ENCODE data around the gene RAB6B. TPM values are rescaled to one million over a fixed set of nuclear protein-coding genes. Genes with fewer than 3 reads are reported as not detected.

The RAB6B gene
- total and polyA plus RNA-seq, 2 of the 4 experiments (the other 2 are of a cell fraction) = 0.18 to 1.2 TPM

DNA sequence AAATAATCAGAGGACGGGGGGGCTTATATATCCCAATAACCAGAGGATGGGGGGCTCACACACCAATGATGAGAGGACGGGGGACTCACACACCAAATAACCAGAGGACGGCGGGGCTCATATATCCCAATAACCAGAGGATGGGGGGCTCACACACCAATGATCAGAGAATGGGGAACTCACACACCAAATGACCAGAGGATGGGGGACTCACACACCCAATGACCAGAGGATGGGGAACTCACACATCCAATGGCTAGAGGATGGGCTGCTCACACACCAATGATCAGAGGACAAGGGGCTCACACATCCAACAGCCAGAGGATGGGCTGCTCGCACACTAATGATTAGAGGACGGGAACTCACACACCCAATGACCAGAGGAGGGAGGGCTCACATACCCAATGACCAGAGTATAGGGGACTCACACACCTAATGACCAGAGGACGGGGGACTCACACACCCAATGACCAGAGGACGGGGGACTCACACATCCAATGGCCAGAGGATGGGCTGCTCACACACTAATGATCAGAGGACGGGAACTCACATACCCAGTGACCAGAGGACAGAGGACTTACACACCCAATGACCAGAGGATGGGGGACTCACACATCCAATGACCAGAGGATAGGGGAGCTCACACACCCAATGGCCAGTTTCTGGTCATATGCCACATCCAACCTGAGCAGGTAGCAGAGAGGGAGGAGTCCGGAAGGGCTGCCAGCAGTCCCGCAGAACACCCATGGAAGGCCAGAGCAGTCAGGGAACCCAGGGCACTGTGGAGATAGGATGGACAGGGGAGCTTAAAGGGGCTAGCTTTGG, 10.6 kb downstream of the RAB6B start:
- in situ Hi-C loops (cut with MboI; ENCODE audit: low sequenced_read_pairs) = no loop called here
- no peak overlapping the region for H3K4me3 ChIP-seq (ENCODE audit: insufficient read depth, low read depth, low read length)
- H2BK5ac ChIP-seq (ENCODE audit: low read depth, low read length, poor library complexity, severe bottlenecking) = no peak overlapping the region
- H4K8ac ChIP-seq (ENCODE audit: low read depth in 2 of 2, low read length in 2 of 2) = no peak overlapping the region
- WGBS, 2 experiments (ENCODE audit: extremely low coverage in 2 of 2, insufficient read length in 1 of 2) = 60% methylated on average over 1 of the region's 11 CpGs; no CpG with 5 or more reads in 1 of the 2 experiments
- ATAC-seq (ENCODE audit: low read depth) (no peak), DNase-seq (no peak)
- H2BK15ac ChIP-seq (ENCODE audit: low read depth, low read length) = no peak overlapping the region
- ChIA-PET CTCF (no interaction called here), POLR2A (ENCODE audit: unreplicated experiment) (no interaction called here)
- H3K79me1 ChIP-seq (ENCODE audit: low read depth in 1 of 2, low read length in 2 of 2) = no peaks in the 10 kb centered on the region
- H3K4me1 ChIP-seq (ENCODE audit: control insufficient read depth, insufficient read depth, low read length) = no peaks in the 10 kb centered on the region
- H2AK9ac ChIP-seq (replicated peaks; ENCODE audit: low read depth, low read length, poor library complexity) = no peak overlapping the region
- H4K5ac ChIP-seq (ENCODE audit: low read depth, low read length) = no peak overlapping the region
- H4K20me1 ChIP-seq (ENCODE audit: insufficient read depth, low read length) = no peaks in the 10 kb centered on the region
- H2AK5ac ChIP-seq (ENCODE audit: low read depth, low read length) = no peak overlapping the region
- H3K9me3 ChIP-seq (ENCODE audit: control insufficient read depth, insufficient read depth, low read length) = no peaks in the 10 kb centered on the region
- H3K27me3 ChIP-seq (ENCODE audit: control insufficient read depth, insufficient read depth, low read length) = peaks cover 47% of the 10 kb centered on the region
- no peak overlapping the region for H3K27ac ChIP-seq (ENCODE audit: insufficient read depth, low read length)
- H3K36me3 ChIP-seq (ENCODE audit: control insufficient read depth, insufficient read depth, low read length) = no peaks in the 10 kb centered on the region
- H2BK20ac ChIP-seq (ENCODE audit: low read depth, low read length) = no peak overlapping the region
- dilution Hi-C loops (cut with HindIII; ENCODE audit: low sequenced_read_pairs, unreplicated experiment) = no loop called here
- no peak for TF ChIP-seq MXI1 (IDR thresholded peaks at IDR 0.05; ENCODE audit: borderline replicate concordance, low read depth, low read length)
- TF ChIP-seq, protein P1, sequence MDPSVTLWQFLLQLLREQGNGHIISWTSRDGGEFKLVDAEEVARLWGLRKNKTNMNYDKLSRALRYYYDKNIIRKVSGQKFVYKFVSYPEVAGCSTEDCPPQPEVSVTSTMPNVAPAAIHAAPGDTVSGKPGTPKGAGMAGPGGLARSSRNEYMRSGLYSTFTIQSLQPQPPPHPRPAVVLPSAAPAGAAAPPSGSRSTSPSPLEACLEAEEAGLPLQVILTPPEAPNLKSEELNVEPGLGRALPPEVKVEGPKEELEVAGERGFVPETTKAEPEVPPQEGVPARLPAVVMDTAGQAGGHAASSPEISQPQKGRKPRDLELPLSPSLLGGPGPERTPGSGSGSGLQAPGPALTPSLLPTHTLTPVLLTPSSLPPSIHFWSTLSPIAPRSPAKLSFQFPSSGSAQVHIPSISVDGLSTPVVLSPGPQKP (IDR thresholded peaks at IDR 0.05; ENCODE audit: borderline replicate concordance, low read depth, low read length) = no peak
- TF ChIP-seq BHLHE40 (IDR thresholded peaks at IDR 0.05; ENCODE audit: low read depth, low read length) = no peak
- no peak for TF ChIP-seq MAZ (IDR thresholded peaks at IDR 0.05; ENCODE audit: borderline replicate concordance, low read depth, low read length)
- no peak for TF ChIP-seq NFE2L2 (IDR thresholded peaks at IDR 0.05; ENCODE audit: low read depth, low read length)
- TF ChIP-seq FOS (IDR thresholded peaks at IDR 0.05; ENCODE audit: low read depth, low read length) = no peak
- TF ChIP-seq RFX5 (IDR thresholded peaks at IDR 0.05; ENCODE audit: low read depth, low read length) = no peak
- no peak for TF ChIP-seq MAFK (IDR thresholded peaks at IDR 0.05; ENCODE audit: low read depth, low read length)
- no peak for TF ChIP-seq CHD1 (IDR thresholded peaks at IDR 0.05; ENCODE audit: low read depth, low read length)
- TF ChIP-seq, protein P2, sequence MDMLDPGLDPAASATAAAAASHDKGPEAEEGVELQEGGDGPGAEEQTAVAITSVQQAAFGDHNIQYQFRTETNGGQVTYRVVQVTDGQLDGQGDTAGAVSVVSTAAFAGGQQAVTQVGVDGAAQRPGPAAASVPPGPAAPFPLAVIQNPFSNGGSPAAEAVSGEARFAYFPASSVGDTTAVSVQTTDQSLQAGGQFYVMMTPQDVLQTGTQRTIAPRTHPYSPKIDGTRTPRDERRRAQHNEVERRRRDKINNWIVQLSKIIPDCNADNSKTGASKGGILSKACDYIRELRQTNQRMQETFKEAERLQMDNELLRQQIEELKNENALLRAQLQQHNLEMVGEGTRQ (IDR thresholded peaks at IDR 0.05; ENCODE audit: low read depth, low read length) = no peak
- no peak for TF ChIP-seq POLR2A (IDR thresholded peaks at IDR 0.05; ENCODE audit: low read depth, low read length)
- no peak overlapping the region for H3K18ac ChIP-seq (ENCODE audit: low read depth, low read length)
- no peaks in the 10 kb centered on the region for H3K9me1 ChIP-seq (ENCODE audit: insufficient read depth, low read length)
- H3K9ac ChIP-seq (ENCODE audit: low read depth, low read length) = no peak overlapping the region
- no peak overlapping the region for H3K23ac ChIP-seq (ENCODE audit: low read depth, low read length)
- no peak overlapping the region for H3K4ac ChIP-seq (ENCODE audit: low read depth, low read length)
- no peak overlapping the region for H4K91ac ChIP-seq (ENCODE audit: insufficient read depth, low read depth, low read length)
- no peak overlapping the region for H3K56ac ChIP-seq (ENCODE audit: extremely low read depth, insufficient read depth, low read length)
- BruUV-seq (replicated peaks) = no TSS peak
- H3K4me2 ChIP-seq (ENCODE audit: low read depth, low read length) = no peak overlapping the region
- H3K14ac ChIP-seq (replicated peaks; ENCODE audit: low read depth, low read length) = no peak overlapping the region
- no peak overlapping the region for H2BK120ac ChIP-seq (ENCODE audit: low read depth, low read length)
- no peak overlapping the region for H2AFZ ChIP-seq (replicated peaks; ENCODE audit: low read length, poor library complexity)
- intact Hi-C loops (cut with micrococcal nuclease) = no loop called here
